Esophagus squamous epithelium (tissue), 5 donors: ENCODE results near the gene USH1C. TPM values are rescaled to one million over a fixed set of nuclear protein-coding genes. Genes with fewer than 3 reads are reported as not detected.

Experiments
- DNase-seq: peaks from one replicate; lab custom pipeline; 2025; lab: John Stamatoyannopoulos, UW
- H3K27ac ChIP-seq, 4 donors: fragments of 200-600 bp; sonication (generic); one replicate each; pipeline ENCODE4 v1.5.1; 2016 to 2019; ENCODE audit warnings: mild to moderate bottlenecking in 1 of 4
- H3K27me3 ChIP-seq, 4 donors: fragments of 200-600 bp; sonication (generic); 1 replicate in 3 of 4; 2 replicates in 1 of 4; pipeline versions ENCODE4 v1.5.1 to v1.6.0; 2017 to 2021; ENCODE audit warnings: antibody characterized with exemption in 1 of 4
- H3K36me3 ChIP-seq, 3 donors: fragments of 200-600 bp; sonication (generic); one replicate each; pipeline ENCODE4 v1.5.1; 2016 to 2019
- H3K4me1 ChIP-seq, 3 donors: fragments of 200-600 bp; sonication (generic); one replicate each; pipeline ENCODE4 v1.5.1; 2017 to 2019
- H3K4me3 ChIP-seq, 4 donors: fragments of 200-600 bp; sonication (generic); 1 replicate in 3 of 4; 2 replicates in 1 of 4; pipeline ENCODE4 v1.5.1; 2016 to 2019; ENCODE audit warnings: mild to moderate bottlenecking in 2 of 4, moderate library complexity in 1 of 4
- H3K9me3 ChIP-seq, 3 donors: fragments of 200-600 bp; sonication (generic); one replicate each; pipeline ENCODE4 v1.5.1; 2016 to 2019
- POLR2A ChIP-seq, 4 donors: fragments of 450-650 bp; IDR thresholded peaks; one replicate each; pipeline ENCODE4 v1.6.1; 2017; ENCODE audit warnings: antibody characterized with exemption in 4 of 4, mild to moderate bottlenecking in 4 of 4, moderate library complexity in 3 of 4
- WGBS, 2 donors: methylation state at CpG; one replicate each; pipeline ENCODE4 v1.1.5; 2018; 5-methylcytosine and 5-hydroxymethylcytosine counted together
- intact Hi-C: fragments of 100-400 bp; cut with DNase I; formaldehyde crosslinking; loops from one replicate; pipeline ENCODE4 v1.15.0; 2022
- total RNA-seq, 4 donors: library from RNA; depleted of rRNA; stranded (reverse); fragments of >200 nt; gene quantifications; one replicate each; pipeline ENCODE4 v1.1.0, GENCODE V29; 2016
- TF ChIP-seq, protein P1 (sequence below), 6 experiments: fragments of 450-650 bp in 4 of 6; fragments of 200-600 bp in 2 of 6; sonication (generic) in 2 of 6; IDR thresholded peaks; one replicate each; pipeline ENCODE4 v1.5.1; 2016 to 2019; ENCODE audit warnings: antibody characterized with exemption in 6 of 6, mild to moderate bottlenecking in 4 of 6, moderate library complexity in 4 of 6
- donor health status: DM: yes; HTN: yes; CAD: no.

The USH1C gene
- total RNA-seq, 4 donors from 2014 or later: not detected

DNA sequence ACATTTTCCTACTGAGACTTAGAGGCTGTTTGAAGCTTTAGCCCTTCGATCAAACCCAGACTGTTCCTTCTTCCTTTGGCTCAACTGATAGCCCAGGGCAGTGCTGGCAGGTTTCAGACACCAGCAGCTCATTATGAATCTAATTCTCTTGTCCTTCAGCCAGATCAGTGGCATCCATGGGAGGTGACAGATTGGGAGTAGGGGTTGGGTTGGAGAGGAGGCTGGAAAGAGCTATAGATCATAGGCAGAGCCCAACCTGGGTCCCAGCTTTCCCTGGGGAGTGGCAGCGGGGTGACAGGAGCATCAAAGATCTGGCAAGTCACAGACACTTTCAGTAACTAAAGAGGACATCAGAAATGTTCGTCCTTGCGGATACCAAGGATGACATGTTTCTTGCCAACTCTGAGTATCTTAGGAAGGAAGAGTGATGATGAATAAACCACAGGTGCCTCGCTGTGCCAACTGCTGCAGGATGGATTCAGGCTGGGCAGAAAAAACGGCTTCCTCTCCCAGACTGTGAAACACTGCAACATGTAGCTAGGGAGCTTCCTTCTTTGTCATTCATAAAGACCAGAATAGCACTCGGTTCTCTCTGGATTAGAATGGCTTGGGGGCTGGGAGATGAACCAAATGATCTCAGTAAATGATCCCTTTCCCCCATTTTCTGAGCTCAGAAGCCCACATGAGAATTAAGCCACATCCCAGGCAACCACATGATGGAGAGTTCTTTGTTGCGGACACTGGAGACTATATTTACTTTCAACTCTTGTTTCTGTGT lies 86.6 kb downstream of the USH1C start:
- H3K9me3 ChIP-seq: no peaks in the 10 kb centered on the region
- intact Hi-C loops: no loop called here
- 42 to 55% methylated on average over 5 to 8 of the region's 8 CpGs for WGBS, 2 donors
- TF ChIP-seq, protein P1, sequence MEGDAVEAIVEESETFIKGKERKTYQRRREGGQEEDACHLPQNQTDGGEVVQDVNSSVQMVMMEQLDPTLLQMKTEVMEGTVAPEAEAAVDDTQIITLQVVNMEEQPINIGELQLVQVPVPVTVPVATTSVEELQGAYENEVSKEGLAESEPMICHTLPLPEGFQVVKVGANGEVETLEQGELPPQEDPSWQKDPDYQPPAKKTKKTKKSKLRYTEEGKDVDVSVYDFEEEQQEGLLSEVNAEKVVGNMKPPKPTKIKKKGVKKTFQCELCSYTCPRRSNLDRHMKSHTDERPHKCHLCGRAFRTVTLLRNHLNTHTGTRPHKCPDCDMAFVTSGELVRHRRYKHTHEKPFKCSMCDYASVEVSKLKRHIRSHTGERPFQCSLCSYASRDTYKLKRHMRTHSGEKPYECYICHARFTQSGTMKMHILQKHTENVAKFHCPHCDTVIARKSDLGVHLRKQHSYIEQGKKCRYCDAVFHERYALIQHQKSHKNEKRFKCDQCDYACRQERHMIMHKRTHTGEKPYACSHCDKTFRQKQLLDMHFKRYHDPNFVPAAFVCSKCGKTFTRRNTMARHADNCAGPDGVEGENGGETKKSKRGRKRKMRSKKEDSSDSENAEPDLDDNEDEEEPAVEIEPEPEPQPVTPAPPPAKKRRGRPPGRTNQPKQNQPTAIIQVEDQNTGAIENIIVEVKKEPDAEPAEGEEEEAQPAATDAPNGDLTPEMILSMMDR (IDR thresholded peaks at IDR 0.05): no peak
- no peak for TF ChIP-seq POLR2A (IDR thresholded peaks at IDR 0.05)
- no peak for DNase-seq
- H3K27ac ChIP-seq: no peak overlapping the region
- H3K36me3 ChIP-seq: no peaks in the 10 kb centered on the region
- no peaks in the 10 kb centered on the region for H3K4me1 ChIP-seq
- H3K4me3 ChIP-seq: no peak overlapping the region
- peaks cover 0 to 17% (median 0%) of the 10 kb centered on the region in 4 donors for H3K27me3 ChIP-seq

DNA sequence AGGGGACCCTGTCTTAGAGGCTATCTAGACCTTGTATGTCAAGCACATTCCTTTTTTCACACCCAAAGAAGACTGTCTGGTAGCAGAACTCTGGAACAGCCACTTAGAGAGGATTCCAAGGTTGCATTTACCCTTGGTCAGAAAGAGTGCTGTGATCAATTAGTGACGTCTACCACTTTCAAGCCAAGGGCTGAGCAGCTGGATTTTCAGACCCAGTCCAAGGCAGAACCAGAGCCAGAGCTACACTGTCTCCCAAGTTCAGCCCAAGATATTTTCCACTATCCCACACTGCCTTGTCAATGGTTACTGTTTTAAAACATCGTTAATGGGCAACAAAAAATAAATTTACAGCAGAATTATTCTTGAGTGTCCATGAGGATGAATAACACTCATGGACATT lies 91.5 kb downstream of the USH1C start:
- intact Hi-C loops: no loop called here
- TF ChIP-seq, protein P1 (IDR thresholded peaks at IDR 0.05): no peak
- TF ChIP-seq POLR2A (IDR thresholded peaks at IDR 0.05): no peak
- no peak overlapping the region for H3K4me3 ChIP-seq
- H3K4me1 ChIP-seq: no peaks in the 10 kb centered on the region
- 71 to 82% methylated on average over 2 of the region's 2 CpGs for WGBS, 2 donors
- no peak overlapping the region for H3K27ac ChIP-seq
- no peak for DNase-seq
- peaks cover 0 to 28% (median 0%) of the 10 kb centered on the region in 4 donors for H3K27me3 ChIP-seq
- H3K9me3 ChIP-seq: no peaks in the 10 kb centered on the region
- no peaks in the 10 kb centered on the region for H3K36me3 ChIP-seq

DNA sequence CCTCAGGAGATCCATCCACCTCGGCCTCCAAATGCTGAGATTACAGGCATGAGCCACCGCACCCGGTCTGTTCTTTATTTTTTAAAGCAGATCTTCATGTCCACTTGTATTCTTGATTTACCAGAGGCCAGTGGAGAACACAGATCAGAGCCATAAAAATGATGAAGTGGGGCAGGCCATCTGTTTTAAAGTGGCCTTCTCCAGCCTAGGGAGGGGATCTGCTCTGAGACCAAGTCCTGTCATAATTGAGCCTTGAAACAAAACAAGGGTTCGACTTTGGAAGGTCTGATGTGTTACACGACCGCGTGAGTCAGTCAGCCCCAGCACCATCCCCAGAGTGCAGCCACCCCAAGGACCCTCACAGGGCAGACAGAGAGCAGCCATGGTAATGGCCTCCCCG lies 95.1 kb downstream of the USH1C start:
- Histone ChIP-seq H3K4me1 (no peaks in the 10 kb centered on the region), H3K4me3 (no peak overlapping the region), H3K36me3 (no peaks in the 10 kb centered on the region), H3K27me3 (peaks cover 0 to 30% (median 0%) of the 10 kb centered on the region in 4 donors), H3K27ac (no peak overlapping the region), H3K9me3 (no peaks in the 10 kb centered on the region)
- TF ChIP-seq POLR2A (IDR thresholded peaks at IDR 0.05): no peak
- TF ChIP-seq, protein P1 (IDR thresholded peaks at IDR 0.05): no peak
- intact Hi-C loops: no loop called here
- 69 to 77% methylated on average over 5 to 8 of the region's 8 CpGs for WGBS, 2 donors
- DNase-seq: no peak

DNA sequence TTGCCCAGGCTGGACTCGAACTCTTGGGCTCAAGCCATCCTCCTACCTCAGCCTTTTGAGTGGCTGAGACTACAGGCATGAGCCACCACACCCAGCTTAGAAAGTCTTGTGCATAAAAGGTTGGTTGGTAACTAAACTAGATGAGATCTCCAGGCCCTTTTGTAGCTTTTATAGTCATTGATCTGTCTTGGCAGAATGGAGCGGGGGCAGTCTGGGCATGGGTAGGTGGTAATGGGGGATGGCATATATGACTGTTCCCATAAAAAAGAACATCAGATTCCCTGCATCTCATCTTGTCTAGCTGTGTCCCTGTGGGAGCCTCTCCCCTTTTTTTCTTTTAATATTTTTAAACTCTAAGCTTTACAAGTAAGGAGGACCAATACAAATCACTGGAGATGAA lies 97.7 kb downstream of the USH1C start:
- Histone ChIP-seq H3K27ac (no peak overlapping the region), H3K9me3 (no peaks in the 10 kb centered on the region), H3K4me3 (no peak overlapping the region), H3K36me3 (no peaks in the 10 kb centered on the region), H3K4me1 (no peaks in the 10 kb centered on the region), H3K27me3 (peaks cover 0 to 42% (median 0%) of the 10 kb centered on the region in 4 donors)
- 69 to 72% methylated on average over 2 of the region's 2 CpGs for WGBS, 2 donors
- DNase-seq: no peak
- intact Hi-C loops: no loop called here
- no peak for TF ChIP-seq POLR2A (IDR thresholded peaks at IDR 0.05)
- TF ChIP-seq, protein P1 (IDR thresholded peaks at IDR 0.05): no peak

DNA sequence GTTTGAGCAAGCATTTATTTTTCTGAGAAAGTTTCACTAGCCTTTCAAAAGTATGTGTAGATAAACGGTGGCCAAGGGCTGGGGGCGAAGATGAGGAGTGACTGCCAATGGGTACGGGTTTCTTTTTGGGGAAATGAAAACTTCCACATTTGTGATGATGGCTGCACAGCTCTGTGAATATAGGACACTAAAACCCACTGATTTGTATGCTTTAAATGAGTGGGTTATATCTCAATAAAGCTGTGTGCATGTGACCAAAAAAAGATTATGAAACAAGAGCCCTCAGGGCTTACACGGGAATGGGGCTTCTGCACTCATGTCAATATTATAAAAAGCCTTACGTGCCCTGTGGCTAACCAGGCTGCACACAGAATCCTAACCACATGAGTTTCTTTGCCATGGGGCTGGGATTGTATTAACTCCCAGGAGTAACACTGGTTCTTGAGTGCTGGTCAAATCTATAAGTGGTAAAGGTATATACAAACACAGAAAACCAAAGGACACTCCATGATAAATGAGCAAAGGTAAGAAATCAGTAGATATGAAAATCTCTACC lies 98.9 kb downstream of the USH1C start:
- no peak overlapping the region for H3K4me3 ChIP-seq
- intact Hi-C loops: no loop called here
- TF ChIP-seq, protein P1 (IDR thresholded peaks at IDR 0.05): no peak
- no peak for TF ChIP-seq POLR2A (IDR thresholded peaks at IDR 0.05)
- no peaks in the 10 kb centered on the region for H3K36me3 ChIP-seq
- no peaks in the 10 kb centered on the region for H3K9me3 ChIP-seq
- H3K27me3 ChIP-seq: peaks cover 0 to 48% (median 0%) of the 10 kb centered on the region in 4 donors
- H3K4me1 ChIP-seq: no peaks in the 10 kb centered on the region
- no peak for DNase-seq
- WGBS, 2 donors: 56 to 70% methylated on average over 5 of the region's 5 CpGs
- no peak overlapping the region for H3K27ac ChIP-seq
